ENCODE measurements around the gene IL6ST. TPM values are rescaled to one million over a fixed set of nuclear protein-coding genes. Genes with fewer than 3 reads are reported as not detected.

Gene IL6ST
- total RNA-seq: 517 and 540 TPM in 2 replicates

GRCh38 chr5:55994495-55994997 lies at the start of gene IL6ST:
TSS of gene IL6ST (minus strand) at chr5:55994963. CDS start at chr5:55976278, 18,685 bp downstream.

Other genes with a start within 250 kb of the IL6ST start
- 1.2 and 1.7 TPM in 2 replicates for gene IL31RA, start 143.6 kb downstream of the IL6ST start, total RNA-seq
- gene ANKRD55, start 238.4 kb upstream of the IL6ST start, total RNA-seq: not detected in 2 replicates

All from uterine smooth muscle cell (primary cell).